Fibroblast of lung (primary cell): ENCODE data around the gene CNTROB. TPM values are rescaled to one million over a fixed set of nuclear protein-coding genes. Genes with fewer than 3 reads are reported as not detected.

ENCODE experiments used
- DNase-seq, 2 donors: peaks; one replicate each; pipeline versions ENCODE4 v3.0.0 to v3.0.0-alpha.2; 2010; ENCODE audit warnings: low read depth in 2 of 2
- H2AFZ ChIP-seq: 2 replicates; pipeline ENCODE4 v1.5.1; 2012; ENCODE audit warnings: low read length, control low read depth, inconsistent platforms
- H3K27ac ChIP-seq: 2 replicates; pipeline ENCODE4 v1.5.1; 2011; ENCODE audit warnings: low read length, control low read depth; ENCODE audit not compliant: insufficient read depth
- H3K27me3 ChIP-seq: 2 replicates; pipeline ENCODE4 v1.5.1; 2011; ENCODE audit warnings: mild to moderate bottlenecking, low read length; ENCODE audit not compliant: control insufficient read depth, insufficient read depth
- H3K36me3 ChIP-seq: 2 replicates; pipeline ENCODE4 v1.5.1; 2011; ENCODE audit warnings: low read length; ENCODE audit not compliant: control insufficient read depth, insufficient read depth
- H3K4me1 ChIP-seq: 2 replicates; pipeline ENCODE4 v1.5.1; 2011; ENCODE audit warnings: low read length; ENCODE audit not compliant: control insufficient read depth, insufficient read depth; ENCODE audit errors: extremely low read depth
- H3K4me2 ChIP-seq: 2 replicates; pipeline ENCODE4 v1.5.1; 2011; ENCODE audit warnings: low read length, control low read depth; ENCODE audit not compliant: insufficient read depth; ENCODE audit errors: extremely low read depth
- H3K4me3 ChIP-seq, 4 experiments: fragments of 200-600 bp in 1 of 4; sonication (generic) in 1 of 4; replicated peaks in 1 of 4; 2 replicates each; pipeline ENCODE4 v1.5.1; 2011 to 2016; ENCODE audit warnings: low read length in 4 of 4, low read depth in 3 of 4, mild to moderate bottlenecking in 3 of 4, control low read depth in 2 of 4, inconsistent platforms in 1 of 4, mixed read lengths in 1 of 4; ENCODE audit not compliant: insufficient read depth in 1 of 4; ENCODE audit errors: control extremely low read depth in 1 of 4
- H3K79me2 ChIP-seq: 2 replicates; pipeline ENCODE4 v1.5.1; 2012; ENCODE audit warnings: mild to moderate bottlenecking, low read length, inconsistent platforms; ENCODE audit not compliant: control insufficient read depth, insufficient read depth
- H3K9ac ChIP-seq: 2 replicates; pipeline ENCODE4 v1.5.1; 2011; ENCODE audit warnings: mild to moderate bottlenecking, low read length, control low read depth; ENCODE audit not compliant: insufficient read depth
- H3K9me3 ChIP-seq: 2 replicates; pipeline ENCODE4 v1.5.1; 2012; ENCODE audit warnings: low read depth, low read length; ENCODE audit not compliant: control insufficient read depth, insufficient read depth
- H4K20me1 ChIP-seq: 2 replicates; pipeline ENCODE4 v1.5.1; 2011; ENCODE audit warnings: low read length; ENCODE audit not compliant: control insufficient read depth, insufficient read depth; ENCODE audit errors: extremely low read depth
- CTCF ChIP-seq, 2 donors: IDR thresholded peaks in 1 of 2; conservative IDR thresholded peaks in 1 of 2; 1 replicate in 1 of 2; 2 replicates in 1 of 2; pipeline ENCODE4 v1.5.1; 2011 to 2012; ENCODE audit warnings: low read length in 2 of 2, control low read depth in 1 of 2, inconsistent platforms in 1 of 2, low read depth in 1 of 2, mild to moderate bottlenecking in 1 of 2
- EZH2 ChIP-seq: IDR thresholded peaks from 2 replicates; pipeline ENCODE4 v1.5.1; 2012; ENCODE audit warnings: low read length, control low read depth, mild to moderate bottlenecking; ENCODE audit errors: missing control alignments
- polyA plus RNA-seq, 2 donors: library from polyadenylated mRNA; depleted of rRNA in 1 of 2; stranded (reverse) in 1 of 2; unstranded in 1 of 2; fragments of >200 nt; gene quantifications; 2 replicates each; pipeline ENCODE4 v1.2.1, GENCODE V29; 2011 to 2012; ENCODE audit warnings: missing spikeins in 1 of 2
- total RNA-seq: library from RNA; depleted of rRNA; stranded (reverse); fragments of >200 nt; gene quantifications from 2 replicates; pipeline ENCODE4 v1.2.1, GENCODE V29; 2014

CNTROB gene
- total and polyA plus RNA-seq, 2 donors (not counting 1 experiment from before 2014, with no cell fraction given): 12.6 to 17.2 TPM

DNA sequence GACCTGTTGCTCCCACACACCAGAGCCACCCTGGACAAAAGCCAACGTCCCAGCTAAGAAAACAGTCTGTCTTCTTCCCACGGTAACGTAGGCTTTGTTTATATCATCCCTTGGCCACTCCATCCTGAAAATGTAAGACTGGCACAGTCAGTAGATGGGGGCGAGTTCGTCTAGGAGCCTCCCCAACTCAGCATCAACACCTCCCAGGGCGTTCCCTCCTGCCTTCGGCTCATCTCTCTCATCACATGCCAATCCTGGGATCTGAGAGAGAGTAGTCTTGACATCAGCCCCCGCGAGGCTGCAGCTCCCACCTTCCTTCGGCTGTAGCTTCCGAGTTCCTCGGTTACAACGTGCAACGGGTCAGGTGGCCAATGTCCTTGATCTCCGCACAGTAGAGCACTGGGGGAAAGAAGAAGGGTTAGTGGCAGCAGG is 16.8 kb upstream of the CNTROB start:
- Histone ChIP-seq H3K36me3 (peaks cover 10% of the 10 kb centered on the region), H3K4me3 (peak overlapping the region; percentile 57 to 70 (median 64)), H4K20me1 (no peaks in the 10 kb centered on the region), H3K4me1 (peaks cover 8% of the 10 kb centered on the region), H3K79me2 (no peaks in the 10 kb centered on the region), H3K4me2 (peak overlapping the region; percentile 80), H3K9ac (peak overlapping the region; percentile 59), H3K27ac (peak overlapping the region; percentile 75), H2AFZ (peak overlapping the region; percentile 88), H3K27me3 (no peaks in the 10 kb centered on the region), H3K9me3 (no peaks in the 10 kb centered on the region)
- TF ChIP-seq EZH2 (no peak), CTCF (conservative IDR thresholded peaks at IDR 0.05 in 1 of 2, IDR thresholded peaks at IDR 0.05 in 1 of 2; ENCODE audit: low read depth in 1 of 2, low read length in 2 of 2) (no peak)
- DNase-seq: peak; percentile 48 to 54

DNA sequence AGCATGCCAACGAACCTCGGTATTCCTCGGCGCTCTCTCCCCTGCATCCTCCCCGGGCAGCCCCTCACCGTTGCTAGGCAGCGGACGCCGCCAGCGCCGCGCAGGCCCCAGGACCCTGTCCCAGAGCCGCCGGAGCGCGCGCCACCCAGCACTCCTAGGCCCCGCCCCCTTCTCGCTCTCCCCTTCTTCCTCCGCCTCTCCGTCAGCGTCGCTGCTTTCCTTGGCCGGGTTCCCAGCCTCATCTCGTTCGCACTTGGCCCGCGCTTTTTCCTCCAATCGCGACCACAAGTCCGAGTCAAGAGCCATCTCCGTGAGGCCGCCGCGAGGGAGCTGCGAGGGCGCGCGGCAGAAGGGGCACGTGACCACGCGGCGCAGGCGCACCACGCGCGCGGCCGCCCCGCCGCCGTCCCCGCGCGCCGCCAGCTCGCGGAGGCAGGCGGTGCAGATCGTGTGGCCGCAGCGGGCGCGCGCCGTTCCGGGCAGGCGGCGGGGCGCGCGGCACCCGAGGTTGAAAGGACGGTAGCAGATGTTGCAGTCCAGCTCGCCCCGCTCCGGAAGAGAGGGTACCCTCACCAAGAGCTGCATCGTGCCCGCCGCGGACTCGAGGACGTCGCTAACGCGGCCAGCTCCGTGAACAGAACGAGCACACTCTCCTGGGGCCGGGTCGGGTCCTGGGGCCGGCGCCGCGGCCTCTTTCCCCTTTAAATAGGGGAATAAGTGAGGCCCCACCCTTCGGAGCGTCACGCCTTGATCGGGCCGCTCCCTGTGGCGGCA is 16.2 kb upstream of the CNTROB start, which contains the start of gene RNF227:
RNF227 (minus strand) TSS at position 679 of the 774 bp plus-strand sequence; CDS start at position 585, 94 bp downstream.
- peak; percentile 95 to 98 for DNase-seq
- Histone ChIP-seq H3K4me1 (peaks cover 8% of the 10 kb centered on the region), H3K4me2 (peak within 1 kb of the TSS; percentile 80), H3K27me3 (no peaks in the 10 kb centered on the region), H3K9ac (peak within 1 kb of the TSS; percentile 65), H3K36me3 (peaks cover 4% of the 10 kb centered on the region), H3K9me3 (no peaks in the 10 kb centered on the region), H3K27ac (peak within 1 kb of the TSS; percentile 82), H3K79me2 (no peaks in the 10 kb centered on the region), H3K4me3 (peak within 1 kb of the TSS; percentile 57 to 70 (median 64)), H4K20me1 (no peaks in the 10 kb centered on the region), H2AFZ (peak within 1 kb of the TSS; percentile 88)
- TF ChIP-seq EZH2 (no peak), CTCF (conservative IDR thresholded peaks at IDR 0.05 in 1 of 2, IDR thresholded peaks at IDR 0.05 in 1 of 2; ENCODE audit: low read depth in 1 of 2, low read length in 2 of 2) (no peak)

DNA sequence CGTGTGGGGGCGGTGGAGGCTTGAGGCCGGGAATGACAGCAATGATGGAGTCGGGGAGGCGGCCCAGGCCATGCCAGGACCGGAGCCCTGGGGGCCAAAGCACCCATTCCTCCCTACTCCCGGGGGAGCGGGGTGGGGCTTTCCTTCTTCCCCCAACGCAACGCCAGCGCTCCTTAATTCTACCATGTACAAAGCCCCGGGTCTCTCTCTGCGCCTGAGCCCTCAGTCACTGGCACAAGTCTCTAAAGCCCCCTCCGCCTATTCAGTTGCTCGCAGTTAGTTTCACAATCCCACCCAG is 15.7 kb upstream of the CNTROB start:
- no peak for DNase-seq
- Histone ChIP-seq H2AFZ (no peak overlapping the region), H3K36me3 (peaks cover 3% of the 10 kb centered on the region), H3K27ac (peak overlapping the region; percentile 82), H3K4me1 (peaks cover 8% of the 10 kb centered on the region), H3K27me3 (no peaks in the 10 kb centered on the region), H3K79me2 (no peaks in the 10 kb centered on the region), H3K4me3 (peak overlapping the region; percentile 28 to 70 (median 44)), H3K4me2 (no peak overlapping the region), H4K20me1 (no peaks in the 10 kb centered on the region), H3K9me3 (no peaks in the 10 kb centered on the region), H3K9ac (no peak overlapping the region)
- TF ChIP-seq CTCF (conservative IDR thresholded peaks at IDR 0.05 in 1 of 2, IDR thresholded peaks at IDR 0.05 in 1 of 2; ENCODE audit: low read depth in 1 of 2, low read length in 2 of 2) (no peak), EZH2 (no peak)
